Inferior parietal cortex (tissue), 1 donor: ENCODE results near the gene GPHN.

Experiments
- DNase-seq: peaks from one replicate; pipeline ENCODE4 v3.0.0-alpha.2; 2016; ENCODE audit errors: extremely low spot score

The GPHN gene

GRCh38 chr14:67141146-67141900 is 633.4 kb downstream of the GPHN start:
- no peak for DNase-seq

- DNase-seq: peak; percentile 20
These were observed 643.2 kb downstream of the GPHN start for GRCh38 chr14:67151082-67151666.

GRCh38 chr14:67158566-67158965 is 650.6 kb downstream of the GPHN start:
- DNase-seq: no peak

- no peak for DNase-seq
These were observed 654.4 kb downstream of the GPHN start for GRCh38 chr14:67162385-67162784.

GRCh38 chr14:67166450-67166853 is 658.5 kb downstream of the GPHN start:
- DNase-seq: peak; percentile 75

GRCh38 chr14:67167420-67168109 is 659.6 kb downstream of the GPHN start:
- no peak for DNase-seq

- DNase-seq: no peak
These were observed 660.1 kb downstream of the GPHN start for GRCh38 chr14:67168110-67168441.

- no peak for DNase-seq
These were observed 662.7 kb downstream of the GPHN start for GRCh38 chr14:67170660-67171059.

- DNase-seq: no peak
These were observed 664.1 kb downstream of the GPHN start for GRCh38 chr14:67172056-67172455.

- DNase-seq: no peak
These were observed 664.6 kb downstream of the GPHN start for GRCh38 chr14:67172520-67172919.

GRCh38 chr14:67173719-67174118 is 665.8 kb downstream of the GPHN start:
- DNase-seq: no peak

- DNase-seq: no peak
These were observed 678.3 kb downstream of the GPHN start for GRCh38 chr14:67186172-67186768.

- DNase-seq: no peak
These were observed 679.0 kb downstream of the GPHN start for GRCh38 chr14:67186789-67187584.

GRCh38 chr14:67187826-67188225 is 679.9 kb downstream of the GPHN start:
- DNase-seq: no peak

GRCh38 chr14:67188326-67188725 is 680.4 kb downstream of the GPHN start:
- no peak for DNase-seq

GRCh38 chr14:67191768-67192290 is 683.9 kb downstream of the GPHN start:
- DNase-seq: no peak

GRCh38 chr14:67192366-67192765 is 684.4 kb downstream of the GPHN start:
- DNase-seq: no peak

GRCh38 chr14:67195279-67195678 is 687.3 kb downstream of the GPHN start:
- no peak for DNase-seq

- DNase-seq: no peak
These were observed 691.1 kb downstream of the GPHN start for GRCh38 chr14:67199016-67199415.

- DNase-seq: no peak
These were observed 699.9 kb downstream of the GPHN start for GRCh38 chr14:67207810-67208209.

- DNase-seq: no peak
These were observed 710.2 kb downstream of the GPHN start for GRCh38 chr14:67218126-67218525.
